ENCODE measurements around the gene ABHD17B.

DNA sequence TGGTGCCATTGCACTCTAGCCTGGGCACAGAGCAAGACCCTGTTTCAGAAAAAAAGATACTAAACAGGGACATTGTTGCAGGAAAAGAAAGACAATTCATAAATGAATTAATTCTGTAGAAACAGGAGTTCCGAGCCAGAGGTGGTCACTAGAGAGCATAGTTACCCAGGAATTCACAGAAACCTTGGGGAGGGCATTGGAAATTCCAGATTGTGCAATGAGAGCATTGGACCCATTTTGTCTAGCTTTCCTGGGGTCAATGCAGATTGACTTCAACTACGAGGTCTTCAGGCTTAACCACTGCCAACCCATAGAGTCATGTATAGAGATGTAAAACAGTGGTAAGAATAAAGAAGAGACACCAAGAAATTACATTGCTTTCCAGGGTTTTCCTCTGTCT, 63.1 kb downstream of the ABHD17B start:
- TF ChIP-seq, protein P1, sequence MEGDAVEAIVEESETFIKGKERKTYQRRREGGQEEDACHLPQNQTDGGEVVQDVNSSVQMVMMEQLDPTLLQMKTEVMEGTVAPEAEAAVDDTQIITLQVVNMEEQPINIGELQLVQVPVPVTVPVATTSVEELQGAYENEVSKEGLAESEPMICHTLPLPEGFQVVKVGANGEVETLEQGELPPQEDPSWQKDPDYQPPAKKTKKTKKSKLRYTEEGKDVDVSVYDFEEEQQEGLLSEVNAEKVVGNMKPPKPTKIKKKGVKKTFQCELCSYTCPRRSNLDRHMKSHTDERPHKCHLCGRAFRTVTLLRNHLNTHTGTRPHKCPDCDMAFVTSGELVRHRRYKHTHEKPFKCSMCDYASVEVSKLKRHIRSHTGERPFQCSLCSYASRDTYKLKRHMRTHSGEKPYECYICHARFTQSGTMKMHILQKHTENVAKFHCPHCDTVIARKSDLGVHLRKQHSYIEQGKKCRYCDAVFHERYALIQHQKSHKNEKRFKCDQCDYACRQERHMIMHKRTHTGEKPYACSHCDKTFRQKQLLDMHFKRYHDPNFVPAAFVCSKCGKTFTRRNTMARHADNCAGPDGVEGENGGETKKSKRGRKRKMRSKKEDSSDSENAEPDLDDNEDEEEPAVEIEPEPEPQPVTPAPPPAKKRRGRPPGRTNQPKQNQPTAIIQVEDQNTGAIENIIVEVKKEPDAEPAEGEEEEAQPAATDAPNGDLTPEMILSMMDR (IDR thresholded peaks at IDR 0.05), result no peak
- TF ChIP-seq POLR2A (IDR thresholded peaks at IDR 0.05), result no peak

All from adrenal gland (tissue), 5 donors.